Bronchial epithelial cell (primary cell): Measurements from ENCODE around the gene TGFBR3. TPM values are rescaled to one million over a fixed set of nuclear protein-coding genes. Genes with fewer than 3 reads are reported as not detected.

Experiments used
- DNase-seq: peaks from one replicate; pipeline ENCODE4 v3.0.0-alpha.2; 2010; ENCODE audit warnings: low read depth
- FAIRE-seq: peaks from 2 replicates; lab custom pipeline; 2011; peaks lifted over from hg19 to GRCh38; lab: Jason Lieb, UNC
- H3K27me3 ChIP-seq: 2 replicates; pipeline ENCODE4 v1.5.1; 2011; ENCODE audit warnings: low read length; ENCODE audit not compliant: control insufficient read depth, insufficient read depth
- H3K36me3 ChIP-seq: 2 replicates; pipeline ENCODE4 v1.5.1; 2011; ENCODE audit warnings: low read length; ENCODE audit not compliant: control insufficient read depth, insufficient read depth
- H3K4me3 ChIP-seq: 2 replicates; pipeline ENCODE4 v1.5.1; 2011; ENCODE audit warnings: mild to moderate bottlenecking, low read depth, low read length, control low read depth
- total RNA-seq: library from RNA; depleted of rRNA; stranded (reverse); fragments of >200 nt; gene quantifications from 2 replicates; pipeline ENCODE4 v1.2.1, GENCODE V29; 2014
- TF ChIP-seq, protein P1 (sequence below): IDR thresholded peaks from 2 replicates; pipeline ENCODE4 v1.5.1; 2011; ENCODE audit warnings: mild to moderate bottlenecking, moderate library complexity, low read length, control low read depth, inconsistent platforms; ENCODE audit not compliant: insufficient read depth, severe bottlenecking

TGFBR3 gene
- total RNA-seq, 1 donor from 2014 or later: 1.8 TPM

DNA sequence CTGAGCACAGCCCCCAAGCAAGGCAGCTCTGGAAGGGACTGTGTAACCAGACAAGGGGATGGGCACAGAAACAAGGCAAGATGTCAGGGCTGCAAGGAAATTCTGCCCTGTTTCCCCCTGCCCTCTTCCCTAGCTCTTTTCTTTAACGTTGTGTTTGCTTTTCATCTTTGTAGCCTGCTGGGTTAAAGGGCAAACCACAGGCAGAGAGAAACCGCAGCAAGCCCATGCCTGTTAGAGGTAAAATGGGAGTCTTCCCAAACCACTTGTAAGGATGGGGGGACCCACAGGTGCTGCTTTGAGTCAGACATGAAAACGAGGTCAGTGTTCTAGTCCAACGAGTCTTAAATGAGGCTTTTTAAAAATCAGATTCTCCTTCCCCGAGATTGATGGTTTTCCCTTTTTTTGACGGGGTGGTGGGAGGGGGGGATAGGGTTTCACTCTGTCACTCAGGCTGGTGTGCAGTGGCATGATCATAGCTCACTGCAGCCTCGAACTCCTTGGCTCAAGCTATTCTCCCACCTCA is 13.3 kb downstream of the TGFBR3 start:
- peak; percentile 83 for DNase-seq
- peaks cover 3% of the 10 kb centered on the region for H3K27me3 ChIP-seq
- TF ChIP-seq, protein P1, sequence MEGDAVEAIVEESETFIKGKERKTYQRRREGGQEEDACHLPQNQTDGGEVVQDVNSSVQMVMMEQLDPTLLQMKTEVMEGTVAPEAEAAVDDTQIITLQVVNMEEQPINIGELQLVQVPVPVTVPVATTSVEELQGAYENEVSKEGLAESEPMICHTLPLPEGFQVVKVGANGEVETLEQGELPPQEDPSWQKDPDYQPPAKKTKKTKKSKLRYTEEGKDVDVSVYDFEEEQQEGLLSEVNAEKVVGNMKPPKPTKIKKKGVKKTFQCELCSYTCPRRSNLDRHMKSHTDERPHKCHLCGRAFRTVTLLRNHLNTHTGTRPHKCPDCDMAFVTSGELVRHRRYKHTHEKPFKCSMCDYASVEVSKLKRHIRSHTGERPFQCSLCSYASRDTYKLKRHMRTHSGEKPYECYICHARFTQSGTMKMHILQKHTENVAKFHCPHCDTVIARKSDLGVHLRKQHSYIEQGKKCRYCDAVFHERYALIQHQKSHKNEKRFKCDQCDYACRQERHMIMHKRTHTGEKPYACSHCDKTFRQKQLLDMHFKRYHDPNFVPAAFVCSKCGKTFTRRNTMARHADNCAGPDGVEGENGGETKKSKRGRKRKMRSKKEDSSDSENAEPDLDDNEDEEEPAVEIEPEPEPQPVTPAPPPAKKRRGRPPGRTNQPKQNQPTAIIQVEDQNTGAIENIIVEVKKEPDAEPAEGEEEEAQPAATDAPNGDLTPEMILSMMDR: no peak
- no peak for FAIRE-seq
- no peaks in the 10 kb centered on the region for H3K36me3 ChIP-seq
- no peak overlapping the region for H3K4me3 ChIP-seq

DNA sequence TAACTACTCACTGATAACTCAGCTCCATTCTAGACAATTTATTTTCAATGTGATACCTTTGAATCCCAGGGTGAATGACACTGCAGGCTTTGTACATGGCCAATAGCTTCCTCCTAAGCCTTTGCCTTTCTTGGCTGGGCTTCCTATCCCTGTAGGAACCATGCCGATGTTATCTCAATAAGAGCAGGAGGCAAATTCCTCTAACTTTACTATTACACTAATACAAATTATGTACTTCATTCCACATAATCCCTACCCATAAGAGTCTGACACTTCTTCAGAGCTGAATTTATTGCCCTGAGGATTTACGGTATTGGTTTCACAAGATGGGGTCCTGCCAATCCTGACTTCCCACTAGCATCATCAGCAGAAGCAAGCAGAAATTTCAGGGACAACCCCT is 14.0 kb downstream of the TGFBR3 start:
- H3K4me3 ChIP-seq: no peak overlapping the region
- no peak for DNase-seq
- no peak for FAIRE-seq
- H3K27me3 ChIP-seq: peaks cover 3% of the 10 kb centered on the region
- TF ChIP-seq, protein P1: no peak
- H3K36me3 ChIP-seq: no peaks in the 10 kb centered on the region

DNA sequence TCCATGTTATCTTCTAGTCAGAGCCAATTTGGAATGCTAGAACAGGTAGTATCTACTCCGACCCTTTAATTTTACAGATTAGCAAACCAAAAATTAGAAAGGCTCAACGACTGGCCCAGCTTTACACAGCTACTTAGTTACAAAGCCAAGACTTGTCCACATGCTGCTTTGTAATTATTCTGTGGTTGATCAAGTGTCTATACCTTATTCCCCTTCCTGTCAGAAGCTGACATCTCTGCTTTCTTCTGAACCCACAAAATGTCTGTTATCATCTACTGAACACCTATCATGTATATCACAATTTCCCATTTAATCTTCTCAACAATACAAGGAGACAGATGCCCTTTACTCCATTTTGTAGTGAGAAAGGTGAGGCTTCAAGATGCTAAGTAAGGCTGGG is 15.6 kb downstream of the TGFBR3 start:
- TF ChIP-seq, protein P1: no peak
- FAIRE-seq: no peak
- DNase-seq: no peak
- H3K27me3 ChIP-seq: peaks cover 2% of the 10 kb centered on the region
- H3K4me3 ChIP-seq: no peak overlapping the region
- no peaks in the 10 kb centered on the region for H3K36me3 ChIP-seq

DNA sequence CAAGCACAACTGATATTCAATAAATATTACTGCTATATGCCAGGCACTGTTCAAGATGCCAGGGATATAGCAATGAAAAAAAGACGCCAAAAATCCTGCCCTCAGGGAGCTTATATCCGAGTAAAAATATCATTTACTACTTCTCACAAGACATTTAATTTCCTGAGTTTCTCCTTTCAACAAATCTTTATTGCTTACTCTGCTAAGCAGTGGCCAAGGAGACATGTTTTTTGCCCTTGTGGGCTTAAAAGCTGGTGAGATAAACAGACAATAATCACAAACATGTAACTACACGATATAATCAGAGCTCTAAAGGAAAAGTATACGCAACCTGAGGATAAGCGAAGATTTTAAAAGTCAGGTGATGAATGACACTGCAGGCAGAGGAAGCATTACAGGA is 19.5 kb downstream of the TGFBR3 start:
- H3K4me3 ChIP-seq: no peak overlapping the region
- TF ChIP-seq, protein P1: no peak

DNA sequence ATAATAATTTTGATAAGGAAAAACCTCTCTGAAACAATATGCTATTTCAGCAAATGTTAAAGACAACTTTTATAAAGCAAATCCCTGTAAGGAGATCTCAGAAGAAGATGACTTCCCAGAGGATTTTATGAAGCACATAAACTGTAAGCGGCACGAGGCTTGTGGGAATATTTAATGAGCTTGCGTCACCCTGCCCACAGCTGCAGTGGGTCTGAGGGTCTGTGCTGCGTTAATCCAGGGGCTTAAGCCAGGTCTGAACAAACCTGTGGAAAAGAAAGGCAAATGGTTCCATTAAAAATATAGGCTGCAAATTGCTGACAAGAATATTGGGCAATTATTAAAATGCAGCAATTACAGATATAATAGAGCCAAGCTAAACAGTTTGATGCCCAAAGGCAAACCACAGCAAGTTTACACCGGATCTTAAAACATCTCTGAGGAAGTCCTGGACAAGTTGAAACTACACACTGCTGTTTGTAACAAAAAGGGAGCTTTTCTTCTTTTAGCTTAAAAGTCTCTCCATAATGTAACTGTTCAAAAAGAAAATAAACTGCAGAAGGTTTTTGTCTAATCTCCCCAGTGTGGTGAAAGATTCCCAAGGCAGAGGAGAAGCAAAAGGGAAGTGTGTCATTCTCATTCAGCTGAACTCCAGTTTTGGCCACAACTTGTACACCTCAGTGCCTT is 21.8 kb downstream of the TGFBR3 start:
- no peak for FAIRE-seq

More for the DNA sequence above, 19.5 kb downstream of the TGFBR3 start:
- no peak for DNase-seq
- Histone ChIP-seq H3K36me3 (no peaks in the 10 kb centered on the region), H3K27me3 (no peaks in the 10 kb centered on the region)
- FAIRE-seq: no peak

More for the DNA sequence above, 21.8 kb downstream of the TGFBR3 start:
- TF ChIP-seq, protein P1: no peak
- Histone ChIP-seq H3K27me3 (no peaks in the 10 kb centered on the region), H3K36me3 (no peaks in the 10 kb centered on the region), H3K4me3 (no peak overlapping the region)
- DNase-seq: peak; percentile 87
